ENCODE data around the gene SPTBN1. TPM values are rescaled to one million over a fixed set of nuclear protein-coding genes. Genes with fewer than 3 reads are reported as not detected.
"Not testable (repeated sequence)": the region's sequence is repeated elsewhere in the genome, so short reads cannot be mapped to it uniquely, and the experiment has no call there.

The SPTBN1 gene
- total and polyA plus RNA-seq, 2 donors (not counting 3 experiments of a cell fraction or from before 2014, with no cell fraction given) = 63.3 to 320 TPM

- intact Hi-C loops (cut with micrococcal nuclease) = no loop called here
- BruUV-seq (replicated peaks) = no TSS peak
- no peaks in the 10 kb centered on the region for H3K9me1 ChIP-seq (replicated peaks; ENCODE audit: control insufficient read depth, extremely low read depth, insufficient read depth, low read length)
- no peak overlapping the region for H3K27ac ChIP-seq (ENCODE audit: insufficient read depth, low read depth, low read length)
- FAIRE-seq (no peak), DNase-seq (ENCODE audit: low read depth, low spot score) (no peak)
- H3K4me3 ChIP-seq (replicated peaks in 1 of 3; ENCODE audit: insufficient read depth in 1 of 3, low read depth in 1 of 3, low read length in 3 of 3) = no peak overlapping the region
- H3K79me2 ChIP-seq (ENCODE audit: control insufficient read depth, insufficient read depth, low read length) = peaks cover 4% of the 10 kb centered on the region
- no peak for TF ChIP-seq EZH2 (IDR thresholded peaks at IDR 0.05; ENCODE audit: borderline replicate concordance, low read depth, low read length, severe bottlenecking)
- no peak for TF ChIP-seq MYC (IDR thresholded peaks at IDR 0.05; ENCODE audit: low read depth, low read length)
- TF ChIP-seq MAX (IDR thresholded peaks at IDR 0.05; ENCODE audit: insufficient read depth, insufficient read length) = no peak
- TF ChIP-seq POLR2A (IDR thresholded peaks at IDR 0.05; ENCODE audit: low read depth, low read length) = no peak
- no peak for TF ChIP-seq FOS (IDR thresholded peaks at IDR 0.05; ENCODE audit: borderline replicate concordance, insufficient read depth, low read length)
- TF ChIP-seq CTCF (IDR thresholded peaks at IDR 0.05; ENCODE audit: extremely low read depth in 1 of 2, insufficient read depth in 1 of 2, low read depth in 1 of 2, low read length in 2 of 2) = no peak
- TF ChIP-seq GATA2 (IDR thresholded peaks at IDR 0.05; ENCODE audit: insufficient read depth, insufficient read length, low read depth, low read length) = no peak
- no peak for TF ChIP-seq JUN (IDR thresholded peaks at IDR 0.05; ENCODE audit: borderline replicate concordance, insufficient read depth, insufficient read length, low read depth)
- no peak for TF ChIP-seq POLR2AphosphoS5 (IDR thresholded peaks at IDR 0.05; ENCODE audit: insufficient read depth, low read depth, low read length)
- no peaks in the 10 kb centered on the region for H3K27me3 ChIP-seq (ENCODE audit: control insufficient read depth in 2 of 2, insufficient read depth in 2 of 2, low read length in 2 of 2)
- dilution Hi-C loops (cut with MboI; ENCODE audit: extremely low pct_ligation_motif_present, low sequenced_read_pairs) = no loop called here
- no peak overlapping the region for H3K4me2 ChIP-seq (ENCODE audit: insufficient read depth, low read length)
- H2AFZ ChIP-seq (ENCODE audit: low read depth, low read length) = no peak overlapping the region
- H3K36me3 ChIP-seq (ENCODE audit: control insufficient read depth in 2 of 2, extremely low read depth in 1 of 2, insufficient read depth in 2 of 2, low read length in 2 of 2) = no peaks in the 10 kb centered on the region
- H3K4me1 ChIP-seq (ENCODE audit: control insufficient read depth, extremely low read depth, insufficient read depth, low read length) = no peaks in the 10 kb centered on the region
- POLR2A ChIA-PET = no interaction called here
- H4K20me1 ChIP-seq (replicated peaks; ENCODE audit: control insufficient read depth, extremely low read depth, insufficient read depth, low read length) = peaks cover 2% of the 10 kb centered on the region
- H3K9me3 ChIP-seq (replicated peaks; ENCODE audit: control insufficient read depth, insufficient read depth, low read length) = no peaks in the 10 kb centered on the region
- H3K9ac ChIP-seq (replicated peaks; ENCODE audit: extremely low read depth, insufficient read depth, low read length) = no peak overlapping the region
- CTCF ChIA-PET = interaction anchor here (1.6 to 1.7 kb wide), 2 partner anchors 187 to 410 kb away, joined by 6 to 7 read pairs; no protein-coding TSS in a partner anchor
Measured at GRCh38 chr2:54516842-54517241, 60.7 kb downstream of the SPTBN1 start.

- H3K27me3 ChIP-seq (ENCODE audit: control insufficient read depth in 2 of 2, insufficient read depth in 2 of 2, low read length in 2 of 2); H3K9ac ChIP-seq (replicated peaks; ENCODE audit: extremely low read depth, insufficient read depth, low read length); intact Hi-C loops (cut with micrococcal nuclease); DNase-seq (ENCODE audit: low read depth, low spot score); H3K4me3 ChIP-seq (replicated peaks in 1 of 3; ENCODE audit: insufficient read depth in 1 of 3, low read depth in 1 of 3, low read length in 3 of 3); BruUV-seq (replicated peaks); H3K4me1 ChIP-seq (ENCODE audit: control insufficient read depth, extremely low read depth, insufficient read depth, low read length); dilution Hi-C loops (cut with MboI; ENCODE audit: extremely low pct_ligation_motif_present, low sequenced_read_pairs); H3K79me2 ChIP-seq (ENCODE audit: control insufficient read depth, insufficient read depth, low read length); POLR2A ChIA-PET; H3K9me3 ChIP-seq (replicated peaks; ENCODE audit: control insufficient read depth, insufficient read depth, low read length); H3K9me1 ChIP-seq (replicated peaks; ENCODE audit: control insufficient read depth, extremely low read depth, insufficient read depth, low read length); H3K36me3 ChIP-seq (ENCODE audit: control insufficient read depth in 2 of 2, extremely low read depth in 1 of 2, insufficient read depth in 2 of 2, low read length in 2 of 2); H3K27ac ChIP-seq (ENCODE audit: insufficient read depth, low read depth, low read length); FAIRE-seq; H3K4me2 ChIP-seq (ENCODE audit: insufficient read depth, low read length); H4K20me1 ChIP-seq (replicated peaks; ENCODE audit: control insufficient read depth, extremely low read depth, insufficient read depth, low read length); H2AFZ ChIP-seq (ENCODE audit: low read depth, low read length): not testable (repeated sequence)
- CTCF ChIA-PET = interaction anchor here (1.6 kb wide), 1 partner anchor 411 kb away, joined by 7 read pairs; no protein-coding TSS in a partner anchor
Measured at GRCh38 chr2:54518016-54518415, 61.9 kb downstream of the SPTBN1 start.
